IMR-90 (cell line): ENCODE measurements around the gene GNGT1. TPM values are rescaled to one million over a fixed set of nuclear protein-coding genes. Genes with fewer than 3 reads are reported as not detected.

Experiments used
- ATAC-seq: fragments of 200-7000 bp; cut with Tn5 transposase; 2 replicates; pipeline ENCODE4 v1.9.1; 2020; ENCODE audit warnings: low read depth, mild to moderate bottlenecking, moderate library complexity
- BruUV-seq: library from RNA; stranded (reverse); fragments of 400-500 nt; replicated peaks from 2 replicates; lab custom pipeline; 2021; lab: Mats Ljungman, UMichigan
- CTCF ChIA-PET: fragments of 300-600 bp; formaldehyde crosslinking; extraction: SDS; loops from one replicate; lab custom pipeline; 2021; ENCODE audit warnings: antibody characterized with exemption; lab: Yijun Ruan, JAX
- POLR2A ChIA-PET: fragments of 300-600 bp; sonication (Branson Sonifier 250); formaldehyde crosslinking; loops from one replicate; lab custom pipeline; 2022; ENCODE audit warnings: antibody characterized with exemption; ENCODE audit not compliant: unreplicated experiment; lab: Charles Lee
- DNase-seq: peaks from one replicate; pipeline ENCODE4 v3.0.0; 2013
- H2AFZ ChIP-seq: replicated peaks from 2 replicates; pipeline ENCODE3; 2013; ENCODE audit warnings: low read length, mild to moderate bottlenecking; ENCODE audit not compliant: poor library complexity
- H2AK5ac ChIP-seq: 2 replicates; pipeline ENCODE4 v1.6.1; 2013; ENCODE audit warnings: low read depth, low read length, inconsistent platforms
- H2AK9ac ChIP-seq: replicated peaks from 2 replicates; pipeline ENCODE3; 2013; ENCODE audit warnings: mild to moderate bottlenecking, low read depth, low read length, moderate library complexity; ENCODE audit not compliant: poor library complexity
- H2BK120ac ChIP-seq: 2 replicates; pipeline ENCODE4 v1.6.1; 2013; ENCODE audit warnings: low read depth, low read length, inconsistent platforms
- H2BK15ac ChIP-seq: 3 replicates; pipeline ENCODE4 v1.6.1; 2013; ENCODE audit warnings: low read depth, low read length, inconsistent platforms
- H2BK20ac ChIP-seq: 2 replicates; pipeline ENCODE4 v1.6.1; 2013; ENCODE audit warnings: low read depth, mild to moderate bottlenecking, inconsistent platforms, low read length, moderate library complexity
- H2BK5ac ChIP-seq: 2 replicates; pipeline ENCODE4 v1.6.1; 2013; ENCODE audit warnings: mild to moderate bottlenecking, low read depth, low read length, inconsistent platforms; ENCODE audit not compliant: poor library complexity, severe bottlenecking
- H3K14ac ChIP-seq: replicated peaks from 2 replicates; pipeline ENCODE4 v1.6.1; 2013; ENCODE audit warnings: low read depth, low read length, inconsistent platforms
- H3K18ac ChIP-seq: 2 replicates; pipeline ENCODE4 v1.6.1; 2013; ENCODE audit warnings: low read depth, low read length, control low read depth
- H3K23ac ChIP-seq: 2 replicates; pipeline ENCODE4 v1.6.1; 2013; ENCODE audit warnings: low read depth, low read length, inconsistent platforms
- H3K27ac ChIP-seq: 2 replicates; pipeline ENCODE4 v1.5.1; 2013; ENCODE audit warnings: mild to moderate bottlenecking, control low read depth, low read length; ENCODE audit not compliant: insufficient read depth
- H3K27me3 ChIP-seq: 2 replicates; pipeline ENCODE4 v1.6.1; 2013; ENCODE audit warnings: low read length; ENCODE audit not compliant: control insufficient read depth, insufficient read depth
- H3K36me3 ChIP-seq: 2 replicates; pipeline ENCODE4 v1.6.1; 2013; ENCODE audit warnings: low read length, mixed read lengths; ENCODE audit not compliant: control insufficient read depth, insufficient read depth
- H3K4ac ChIP-seq: 2 replicates; pipeline ENCODE4 v1.6.1; 2013; ENCODE audit warnings: low read depth, low read length, inconsistent platforms
- H3K4me1 ChIP-seq: 2 replicates; pipeline ENCODE4 v1.6.1; 2013; ENCODE audit warnings: low read length, mixed read lengths; ENCODE audit not compliant: control insufficient read depth, insufficient read depth
- H3K4me2 ChIP-seq: 2 replicates; pipeline ENCODE4 v1.6.1; 2013; ENCODE audit warnings: low read depth, mild to moderate bottlenecking, control low read depth, low read length, moderate library complexity
- H3K4me3 ChIP-seq: 2 replicates; pipeline ENCODE4 v1.5.1; 2013; ENCODE audit warnings: low read depth, mild to moderate bottlenecking, control low read depth, low read length, moderate library complexity; ENCODE audit not compliant: insufficient read depth
- H3K56ac ChIP-seq: 2 replicates; pipeline ENCODE4 v1.6.1; 2013; ENCODE audit warnings: low read length, inconsistent platforms; ENCODE audit not compliant: insufficient read depth; ENCODE audit errors: extremely low read depth
- H3K79me1 ChIP-seq, 2 experiments: 2 replicates each; pipeline ENCODE4 v1.6.1; 2013; ENCODE audit warnings: low read length in 2 of 2, inconsistent platforms in 1 of 2, low read depth in 1 of 2
- H3K9ac ChIP-seq: 2 replicates; pipeline ENCODE4 v1.6.1; 2013; ENCODE audit warnings: low read depth, low read length, control low read depth
- H3K9me1 ChIP-seq: 2 replicates; pipeline ENCODE4 v1.6.1; 2013; ENCODE audit warnings: low read length, inconsistent platforms; ENCODE audit not compliant: insufficient read depth
- H3K9me3 ChIP-seq: 2 replicates; pipeline ENCODE4 v1.6.1; 2013; ENCODE audit warnings: low read length; ENCODE audit not compliant: control insufficient read depth, insufficient read depth
- H4K20me1 ChIP-seq: 2 replicates; pipeline ENCODE4 v1.6.1; 2013; ENCODE audit warnings: low read length, inconsistent platforms; ENCODE audit not compliant: insufficient read depth
- H4K5ac ChIP-seq: 2 replicates; pipeline ENCODE4 v1.6.1; 2013; ENCODE audit warnings: mild to moderate bottlenecking, low read depth, low read length, control low read depth
- H4K8ac ChIP-seq, 2 experiments: 2 replicates each; pipeline ENCODE4 v1.6.1; 2013; ENCODE audit warnings: low read depth in 2 of 2, low read length in 2 of 2, control low read depth in 1 of 2, inconsistent platforms in 1 of 2
- H4K91ac ChIP-seq: 2 replicates; pipeline ENCODE4 v1.6.1; 2013; ENCODE audit warnings: low read depth, low read length, inconsistent platforms; ENCODE audit not compliant: insufficient read depth
- BHLHE40 ChIP-seq: fragments of 150-350 bp; IDR thresholded peaks from 2 replicates; pipeline ENCODE4 v1.6.1; 2016; ENCODE audit warnings: mild to moderate bottlenecking, low read depth, low read length
- FOS ChIP-seq: fragments of 150-350 bp; IDR thresholded peaks from 2 replicates; pipeline ENCODE4 v1.6.1; 2016; ENCODE audit warnings: low read depth, low read length
- dilution Hi-C: fragments of 300-500 bp; cut with HindIII; formaldehyde crosslinking; loops from one replicate; pipeline ENCODE4 v1.14.3; 2018; ENCODE audit warnings: low sequenced_read_pairs; ENCODE audit not compliant: unreplicated experiment
- in situ Hi-C: fragments of 300-500 bp; cut with MboI; formaldehyde crosslinking; loops from 3 replicates; pipeline ENCODE4 v1.14.3; 2019; ENCODE audit warnings: low sequenced_read_pairs, inconsistent platforms, mixed read lengths
- intact Hi-C: fragments of 100-400 bp; cut with micrococcal nuclease; formaldehyde crosslinking; loops from 2 replicates; pipeline ENCODE4 v1.10.0; 2022
- polyA plus RNA-seq, 3 experiments: library from polyadenylated mRNA; depleted of rRNA; stranded (reverse); fragments of >200 nt; gene quantifications; 2 replicates each; pipeline ENCODE4 v1.2.3, GENCODE V29; 2012; ENCODE audit warnings: low replicate concordance in 1 of 3
- total RNA-seq: library from RNA; depleted of rRNA; stranded (reverse); fragments of >200 nt; gene quantifications from 2 replicates; pipeline ENCODE4 v1.2.3, GENCODE V29; 2012

GNGT1 gene
- total and polyA plus RNA-seq, 2 of the 4 experiments (the other 2 are of a cell fraction), result not detected

GRCh38 chr7:93938293-93938692, 31.9 kb downstream of the GNGT1 start:
- Histone ChIP-seq H2BK20ac (peak overlapping the region; percentile 14; the same call in 1 of the 2 replicates), H3K27ac (no peak overlapping the region), H2BK5ac (no peak overlapping the region), H3K9me1 (peaks cover 7% of the 10 kb centered on the region), H2BK15ac (peak overlapping the region; percentile 23; the same call in 1 of the 3 replicates), H3K9ac (no peak overlapping the region), H3K23ac (peak overlapping the region; percentile 85; the same call in 1 of the 2 replicates), H3K27me3 (no peaks in the 10 kb centered on the region), H3K4me2 (no peak overlapping the region), H2AK9ac (no peak overlapping the region), H3K14ac (peak overlapping the region; percentile 43), H3K79me1 (no peaks in the 10 kb centered on the region), H3K4me1 (peaks cover 9% of the 10 kb centered on the region), H4K8ac (0 out of 4 replicates have a peak overlapping the region, but pooled peaks of 1 of the 2 experiments have one; percentile 39), H2BK120ac (peak overlapping the region; percentile 63), H3K4ac (peak overlapping the region; percentile 22; the same call in 1 of the 2 replicates), H4K91ac (no peak overlapping the region; the same call in 1 of the 2 replicates), H4K20me1 (no peaks in the 10 kb centered on the region), H3K36me3 (no peaks in the 10 kb centered on the region), H3K18ac (peak overlapping the region; percentile 91; the same call in 1 of the 2 replicates), H3K4me3 (no peak overlapping the region), H4K5ac (peak overlapping the region; percentile 12; the same call in 1 of the 2 replicates), H3K9me3 (no peaks in the 10 kb centered on the region), H2AK5ac (peak overlapping the region; percentile 36), H3K56ac (no peak overlapping the region), H2AFZ (no peak overlapping the region)
- ATAC-seq (no peak), DNase-seq (no peak)
- TF ChIP-seq BHLHE40 (no peak), FOS (0 out of 2 replicates have a peak, but pooled peaks have one; percentile 3)
- no TSS peak for BruUV-seq
- ChIA-PET CTCF (no interaction called here), POLR2A (no interaction called here)
- intact Hi-C loops (no loop called here), dilution Hi-C loops (no loop called here), in situ Hi-C loops (no loop called here)
